H9 (cell line): ENCODE measurements around the gene PTTG1IP. TPM values are rescaled to one million over a fixed set of nuclear protein-coding genes. Genes with fewer than 3 reads are reported as not detected.

ENCODE experiments used
- DNase-seq: peaks from one replicate; pipeline ENCODE4 v3.0.0-alpha.2; 2017
- H2AFZ ChIP-seq: one replicate; pipeline ENCODE4 v1.6.1; 2013; ENCODE audit warnings: mild to moderate bottlenecking, low read length, control low read depth, moderate library complexity
- H2AK5ac ChIP-seq: 2 replicates; pipeline ENCODE4 v1.6.1; 2013; ENCODE audit warnings: low read length, control low read depth, mixed read lengths; ENCODE audit not compliant: insufficient read length
- H2BK120ac ChIP-seq: one replicate; pipeline ENCODE4 v1.6.1; 2013; ENCODE audit warnings: low read depth, mild to moderate bottlenecking, low read length, control low read depth, inconsistent platforms; ENCODE audit not compliant: poor library complexity, severe bottlenecking
- H2BK12ac ChIP-seq: 2 replicates; pipeline ENCODE4 v1.6.1; 2013; ENCODE audit warnings: low read length, control low read depth, mixed read lengths, low read depth; ENCODE audit not compliant: insufficient read length
- H2BK15ac ChIP-seq: 2 replicates; pipeline ENCODE4 v1.6.1; 2013; ENCODE audit warnings: low read depth, low read length, control low read depth
- H2BK20ac ChIP-seq: one replicate; pipeline ENCODE4 v1.6.1; 2013; ENCODE audit warnings: low read depth, mild to moderate bottlenecking, low read length, control low read depth, inconsistent platforms; ENCODE audit not compliant: poor library complexity, severe bottlenecking
- H2BK5ac ChIP-seq: 2 replicates; pipeline ENCODE4 v1.6.1; 2013; ENCODE audit warnings: low read length, control low read depth, mixed read lengths; ENCODE audit not compliant: insufficient read length
- H3K14ac ChIP-seq: 2 replicates; pipeline ENCODE4 v1.6.1; 2013; ENCODE audit warnings: low read length, control low read depth; ENCODE audit not compliant: insufficient read depth
- H3K18ac ChIP-seq: 2 replicates; pipeline ENCODE4 v1.6.1; 2013; ENCODE audit warnings: low read depth, mild to moderate bottlenecking, mixed read lengths, low read length, control low read depth; ENCODE audit not compliant: insufficient read length
- H3K23ac ChIP-seq: 2 replicates; pipeline ENCODE4 v1.6.1; 2013; ENCODE audit warnings: low read length, control low read depth, mixed read lengths, low read depth; ENCODE audit not compliant: insufficient read length
- H3K23me2 ChIP-seq: 2 replicates; pipeline ENCODE4 v1.6.1; 2013; ENCODE audit warnings: low read depth, mild to moderate bottlenecking, mixed read lengths, low read length, control low read depth; ENCODE audit not compliant: insufficient read length, poor library complexity, severe bottlenecking
- H3K27ac ChIP-seq: 2 replicates; pipeline ENCODE4 v1.5.1; 2013; ENCODE audit warnings: low read length, control low read depth, mixed read lengths, low read depth; ENCODE audit not compliant: insufficient read length
- H3K27me3 ChIP-seq: 2 replicates; pipeline ENCODE4 v1.6.1; 2013; ENCODE audit warnings: low read length, control low read depth, inconsistent platforms; ENCODE audit not compliant: insufficient read depth
- H3K4ac ChIP-seq: 2 replicates; pipeline ENCODE4 v1.6.1; 2013; ENCODE audit warnings: low read depth, mild to moderate bottlenecking, control low read depth, inconsistent platforms, low read length, moderate library complexity
- H3K4me1 ChIP-seq: 2 replicates; pipeline ENCODE4 v1.6.1; 2013; ENCODE audit warnings: low read length, control low read depth, inconsistent platforms; ENCODE audit not compliant: insufficient read depth
- H3K4me2 ChIP-seq: 2 replicates; pipeline ENCODE4 v1.6.1; 2013; ENCODE audit warnings: low read length, control low read depth, mixed read lengths; ENCODE audit not compliant: insufficient read length, insufficient read depth
- H3K56ac ChIP-seq: 2 replicates; pipeline ENCODE4 v1.6.1; 2013; ENCODE audit warnings: low read depth, mild to moderate bottlenecking, mixed read lengths, low read length, control low read depth; ENCODE audit not compliant: insufficient read length
- H3K79me1 ChIP-seq: 2 replicates; pipeline ENCODE4 v1.6.1; 2013; ENCODE audit warnings: low read depth, mild to moderate bottlenecking, moderate library complexity, low read length, control low read depth, inconsistent platforms; ENCODE audit not compliant: insufficient read depth, poor library complexity, severe bottlenecking
- H3K79me2 ChIP-seq: 2 replicates; pipeline ENCODE4 v1.6.1; 2013; ENCODE audit warnings: low read length, control low read depth, inconsistent platforms; ENCODE audit not compliant: insufficient read depth
- H3K9ac ChIP-seq: 2 replicates; pipeline ENCODE4 v1.6.1; 2013; ENCODE audit warnings: low read length, control low read depth, mixed read lengths; ENCODE audit not compliant: insufficient read length; ENCODE audit errors: extremely low read depth
- H3K9me3 ChIP-seq: one replicate; pipeline ENCODE4 v1.6.1; 2013; ENCODE audit warnings: low read depth, low read length, inconsistent platforms; ENCODE audit not compliant: control insufficient read depth
- H3T11ph ChIP-seq: one replicate; pipeline ENCODE4 v1.6.1; 2013; ENCODE audit warnings: mild to moderate bottlenecking, low read length, control low read depth, inconsistent platforms
- H4K20me1 ChIP-seq: one replicate; pipeline ENCODE4 v1.6.1; 2013; ENCODE audit not compliant: control insufficient read depth, insufficient read length, insufficient read depth
- H4K5ac ChIP-seq: 2 replicates; pipeline ENCODE4 v1.6.1; 2013; ENCODE audit warnings: low read depth, mild to moderate bottlenecking, mixed read lengths, low read length, control low read depth; ENCODE audit not compliant: insufficient read length
- H4K8ac ChIP-seq: replicated peaks from 2 replicates; pipeline ENCODE4 v1.6.1; 2013; ENCODE audit warnings: low read length, control low read depth, mixed read lengths, low read depth; ENCODE audit not compliant: insufficient read length
- H4K91ac ChIP-seq: 2 replicates; pipeline ENCODE4 v1.6.1; 2013; ENCODE audit warnings: low read depth, mild to moderate bottlenecking, moderate library complexity, mixed read lengths, low read length, control low read depth; ENCODE audit not compliant: insufficient read length
- H3K27ac Mint-ChIP-seq, 3 experiments: 2 replicates in 2 of 3; 3 replicates in 1 of 3; pipeline ENCODE4 v1.8.0; 2020 to 2021; ENCODE audit warnings: mixed read lengths in 3 of 3, mild to moderate bottlenecking in 1 of 3, moderate library complexity in 1 of 3
- H3K27me3 Mint-ChIP-seq: 2 replicates; pipeline ENCODE4 v1.8.0; 2021; ENCODE audit warnings: low read depth, mild to moderate bottlenecking, moderate library complexity, mixed read lengths
- H3K36me3 Mint-ChIP-seq, 3 experiments: 2 replicates in 2 of 3; 3 replicates in 1 of 3; pipeline ENCODE4 v1.8.0; 2020 to 2021; ENCODE audit warnings: low read depth in 3 of 3, mixed read lengths in 3 of 3; ENCODE audit not compliant: insufficient read depth in 1 of 3
- H3K4me1 Mint-ChIP-seq, 2 experiments: 2 replicates each; pipeline ENCODE4 v1.8.0; 2020; ENCODE audit warnings: mixed read lengths in 2 of 2
- H3K4me3 Mint-ChIP-seq, 2 experiments: 2 replicates in 1 of 2; 3 replicates in 1 of 2; pipeline ENCODE4 v1.8.0; 2020 to 2021; ENCODE audit warnings: mild to moderate bottlenecking in 2 of 2, mixed read lengths in 2 of 2, moderate library complexity in 1 of 2
- H3K9me3 Mint-ChIP-seq, 2 experiments: 2 replicates in 1 of 2; 3 replicates in 1 of 2; pipeline ENCODE4 v1.8.0; 2020; ENCODE audit warnings: mild to moderate bottlenecking in 2 of 2, mixed read lengths in 2 of 2, moderate library complexity in 1 of 2
- WGBS: extraction: QIAGEN DNeasy Blood & Tissue Kit; methylation state at CpG from one replicate; pipeline ENCODE4 v1.1.7; 2013; ENCODE audit warnings: missing lambda C conversion rate, low lambda C conversion rate, mixed read lengths; ENCODE audit not compliant: insufficient read length; ENCODE audit errors: extremely low coverage; 5-methylcytosine and 5-hydroxymethylcytosine counted together
- total RNA-seq: library from RNA; stranded (reverse); gene quantifications from 2 replicates; pipeline ENCODE4 v1.2.1, GENCODE V29; 2021
- TF ChIP-seq, protein P1 (sequence below): fragments of 200-600 bp; sonication (generic); conservative IDR thresholded peaks from 3 replicates; pipeline ENCODE4 v1.8.0; 2021; ENCODE audit warnings: antibody characterized with exemption, mild to moderate bottlenecking

PTTG1IP gene
- total RNA-seq, 1 experiment from 2014 or later, result 107 TPM

DNA sequence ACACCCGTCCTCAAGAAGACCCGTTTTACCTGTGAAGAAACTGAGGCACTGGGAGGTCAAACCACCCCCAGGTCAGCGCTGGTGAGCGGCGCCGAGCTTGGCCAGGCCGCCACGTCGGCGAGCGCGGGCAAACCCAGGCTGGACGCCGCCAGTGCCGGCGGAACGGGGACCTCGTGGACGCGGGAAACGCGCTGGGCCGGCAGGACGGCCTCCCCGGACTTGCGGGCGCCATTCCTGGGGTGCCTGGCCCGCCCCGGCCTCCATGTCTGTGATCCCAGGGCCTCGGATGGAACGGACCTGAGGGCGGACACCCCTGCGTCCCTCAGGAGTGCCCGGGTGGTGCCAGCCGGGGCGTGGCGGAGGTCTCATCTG lies 54.9 kb downstream of the PTTG1IP start:
- H4K5ac ChIP-seq, result no peak overlapping the region
- DNase-seq, result no peak
- no peaks in the 10 kb centered on the region for H4K20me1 ChIP-seq
- H3K4me3 Mint-ChIP-seq, result peak overlapping the region; percentile 52 to 71; a peak in 3 of 5 replicates
- TF ChIP-seq, protein P1, sequence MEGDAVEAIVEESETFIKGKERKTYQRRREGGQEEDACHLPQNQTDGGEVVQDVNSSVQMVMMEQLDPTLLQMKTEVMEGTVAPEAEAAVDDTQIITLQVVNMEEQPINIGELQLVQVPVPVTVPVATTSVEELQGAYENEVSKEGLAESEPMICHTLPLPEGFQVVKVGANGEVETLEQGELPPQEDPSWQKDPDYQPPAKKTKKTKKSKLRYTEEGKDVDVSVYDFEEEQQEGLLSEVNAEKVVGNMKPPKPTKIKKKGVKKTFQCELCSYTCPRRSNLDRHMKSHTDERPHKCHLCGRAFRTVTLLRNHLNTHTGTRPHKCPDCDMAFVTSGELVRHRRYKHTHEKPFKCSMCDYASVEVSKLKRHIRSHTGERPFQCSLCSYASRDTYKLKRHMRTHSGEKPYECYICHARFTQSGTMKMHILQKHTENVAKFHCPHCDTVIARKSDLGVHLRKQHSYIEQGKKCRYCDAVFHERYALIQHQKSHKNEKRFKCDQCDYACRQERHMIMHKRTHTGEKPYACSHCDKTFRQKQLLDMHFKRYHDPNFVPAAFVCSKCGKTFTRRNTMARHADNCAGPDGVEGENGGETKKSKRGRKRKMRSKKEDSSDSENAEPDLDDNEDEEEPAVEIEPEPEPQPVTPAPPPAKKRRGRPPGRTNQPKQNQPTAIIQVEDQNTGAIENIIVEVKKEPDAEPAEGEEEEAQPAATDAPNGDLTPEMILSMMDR, result no peak
- H3K4me2 ChIP-seq, result peak overlapping the region; percentile 1
- H3K23ac ChIP-seq, result no peak overlapping the region
- peaks cover 30% of the 10 kb centered on the region for H3K27me3 Mint-ChIP-seq
- H2AFZ ChIP-seq, result no peak overlapping the region
- no peak overlapping the region for H2BK15ac ChIP-seq
- no peak overlapping the region for H2AK5ac ChIP-seq
- H3K4ac ChIP-seq, result no peak overlapping the region
- no peak overlapping the region for H2BK120ac ChIP-seq
- H3K79me1 ChIP-seq, result peaks cover under 1% of the 10 kb centered on the region
- no peaks in the 10 kb centered on the region for H3K4me1 ChIP-seq
- H3K27me3 ChIP-seq, result no peaks in the 10 kb centered on the region; the same call in 1 of the 2 replicates
- no peak overlapping the region for H3T11ph ChIP-seq
- peaks cover 21% of the 10 kb centered on the region for H3K9me3 ChIP-seq
- H3K23me2 ChIP-seq, result peaks cover 8% of the 10 kb centered on the region
- H4K91ac ChIP-seq, result no peak overlapping the region
- H3K36me3 Mint-ChIP-seq, result peaks cover 13 to 29% (median 17%) of the 10 kb centered on the region in 3 experiments
- peaks cover 38 to 42% of the 10 kb centered on the region in 2 experiments for H3K9me3 Mint-ChIP-seq
- H2BK12ac ChIP-seq, result no peak overlapping the region
- H3K18ac ChIP-seq, result no peak overlapping the region
- H3K79me2 ChIP-seq, result peaks cover 2% of the 10 kb centered on the region; the same call in 1 of the 2 replicates
- H3K56ac ChIP-seq, result no peak overlapping the region
- no peak overlapping the region for H3K14ac ChIP-seq
- no peak overlapping the region for H3K27ac Mint-ChIP-seq
- no peak overlapping the region for H3K27ac ChIP-seq
- H2BK5ac ChIP-seq, result no peak overlapping the region
- H4K8ac ChIP-seq, result no peak overlapping the region
- H2BK20ac ChIP-seq, result no peak overlapping the region
- H3K4me1 Mint-ChIP-seq, result peaks cover 15 to 20% of the 10 kb centered on the region in 2 experiments
- no peak overlapping the region for H3K9ac ChIP-seq
- no CpG with 5 or more reads among the region's 37 CpGs for WGBS
